GM19324 (cell line): ENCODE results near the gene GFRA4.
"Not testable (repeated sequence)": the region's sequence is repeated elsewhere in the genome, so short reads cannot be mapped to it uniquely, and the experiment has no call there.

Source experiments
- ATAC-seq: cut with Tn5 transposase; IDR thresholded peaks from one replicate; pipeline ENCODE4 v1.9.1; 2021; ENCODE audit warnings: mild to moderate bottlenecking, moderate library complexity; ENCODE audit not compliant: unreplicated experiment, low FRiP score

GFRA4 gene

GRCh38 chr20:3628502-3629314, 34.5 kb downstream of the GFRA4 start:
- ATAC-seq = no peak

GRCh38 chr20:3627476-3627875, 35.7 kb downstream of the GFRA4 start:
- ATAC-seq = no peak

GRCh38 chr20:3622406-3622805, 40.8 kb downstream of the GFRA4 start:
- no peak for ATAC-seq

DNA sequence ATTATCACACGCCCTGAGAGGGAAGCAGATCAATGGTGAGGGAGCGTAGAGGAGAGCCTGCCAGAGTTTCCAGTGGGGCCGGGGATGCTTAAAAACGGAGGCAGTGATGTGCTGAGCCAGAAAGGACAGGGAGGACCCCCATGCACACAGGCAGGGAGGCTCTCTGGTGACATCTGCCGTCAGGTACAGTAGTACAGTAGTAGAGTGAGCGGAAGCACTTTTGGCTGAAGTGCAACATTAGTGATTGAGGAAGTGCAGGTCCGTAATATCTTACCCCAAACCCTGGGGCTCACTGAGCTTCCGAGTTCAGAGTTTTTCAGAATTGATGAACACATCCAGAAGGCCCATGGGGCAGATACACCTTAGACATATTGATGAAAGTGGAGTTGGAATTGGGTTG, 42.1 kb downstream of the GFRA4 start:
- no peak for ATAC-seq

DNA sequence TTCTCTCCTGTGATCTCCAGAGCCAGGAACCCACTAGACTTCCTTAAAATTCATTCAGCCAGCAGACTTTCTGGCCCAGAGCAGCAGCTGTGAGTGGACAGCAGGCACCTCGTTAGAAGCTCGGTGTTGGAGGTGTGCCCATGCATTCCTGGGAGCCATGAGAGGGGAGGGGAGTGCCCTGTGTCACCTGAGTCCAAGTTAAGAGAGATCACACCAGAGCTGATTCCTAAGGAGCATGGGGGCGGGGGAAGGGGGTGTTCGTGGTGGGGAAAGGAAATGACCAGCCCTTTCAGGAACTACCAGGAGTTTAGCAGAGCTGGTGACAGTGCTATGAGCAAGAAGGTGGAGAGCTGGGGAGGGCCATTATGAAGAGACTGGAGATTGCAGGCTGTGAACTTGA, 46.9 kb downstream of the GFRA4 start:
- no peak for ATAC-seq

DNA sequence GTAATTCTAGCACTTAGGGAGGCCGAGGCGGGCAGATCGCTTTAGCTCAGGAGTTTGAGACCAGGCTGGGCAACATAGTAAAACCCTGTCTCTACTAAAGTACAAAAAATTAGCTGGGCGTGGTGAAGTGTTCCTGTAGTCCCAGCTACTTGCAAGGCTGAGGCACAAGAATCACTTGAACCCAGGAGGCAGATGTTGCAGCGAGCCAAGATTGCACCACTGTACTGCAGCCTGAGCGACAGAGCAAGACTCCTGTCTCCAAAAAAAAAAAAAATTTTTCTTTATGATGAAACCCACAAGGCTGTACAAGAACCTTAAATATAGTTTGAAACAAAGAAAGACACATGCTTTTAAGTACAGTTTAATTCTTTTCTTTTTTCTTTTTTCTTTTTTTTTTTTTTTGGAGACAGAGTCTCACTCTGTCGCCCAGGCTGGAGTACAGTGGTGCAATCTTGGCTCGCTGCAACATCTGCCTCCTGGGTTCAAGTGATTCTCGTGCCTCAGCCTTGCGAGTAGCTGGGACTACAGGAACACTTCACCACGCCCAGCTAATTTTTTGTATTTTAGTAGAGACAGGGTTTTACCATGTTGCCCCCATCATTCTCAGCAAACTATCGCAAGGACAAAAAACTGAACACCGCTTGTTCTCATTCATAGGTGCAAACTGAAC, 47.9 kb downstream of the GFRA4 start:
- not testable (repeated sequence) for ATAC-seq

GRCh38 chr20:3614466-3614865, 48.7 kb downstream of the GFRA4 start:
- ATAC-seq = no peak

GRCh38 chr20:3613821-3614440, 49.3 kb downstream of the GFRA4 start:
- no peak for ATAC-seq

- no peak for ATAC-seq
These were observed 50.2 kb downstream of the GFRA4 start for GRCh38 chr20:3612795-3613572.

GRCh38 chr20:3611901-3612300, 51.3 kb downstream of the GFRA4 start:
- ATAC-seq = no peak
